GM12878 (cell line): ENCODE measurements around the gene INF2. TPM values are rescaled to one million over a fixed set of nuclear protein-coding genes. Genes with fewer than 3 reads are reported as not detected.

Experiments used
- ATAC-seq: fragments of 200-7000 bp; cut with Tn5 transposase; 3 replicates; pipeline ENCODE4 v1.9.1; 2020; ENCODE audit warnings: mild to moderate bottlenecking, moderate library complexity
- BruUV-seq: library from RNA; stranded (reverse); fragments of 400-500 nt; replicated peaks from 2 replicates; lab custom pipeline; 2021; lab: Mats Ljungman, UMichigan
- CTCF ChIA-PET: fragments of 300-600 bp; sonication (Branson Sonifier 250); formaldehyde crosslinking; extraction: SDS; loops from one replicate; lab custom pipeline; 2021; ENCODE audit warnings: inconsistent platforms; lab: Yijun Ruan, JAX
- POLR2A ChIA-PET: fragments of 350-600 bp; formaldehyde crosslinking; extraction: SDS; loops from one replicate; lab custom pipeline; 2021; ENCODE audit warnings: inconsistent platforms; lab: Charles Lee
- RAD21 ChIA-PET: fragments of 300-600 bp; sonication (Branson Sonifier 250); formaldehyde crosslinking; loops from one replicate; lab custom pipeline; 2023; ENCODE audit warnings: antibody characterized with exemption; ENCODE audit not compliant: unreplicated experiment; lab: Charles Lee
- SMC1A ChIA-PET: fragments of 300-600 bp; sonication (Branson Sonifier 250); formaldehyde crosslinking; loops from one replicate; lab custom pipeline; 2023; ENCODE audit not compliant: unreplicated experiment, uncharacterized antibody; lab: Charles Lee
- DNase-seq: peaks from one replicate; pipeline ENCODE4 v3.0.0-alpha.2; 2011; ENCODE audit warnings: low read depth, low spot score
- FAIRE-seq: peaks from 3 replicates; lab custom pipeline; 2011; peaks lifted over from hg19 to GRCh38; lab: Jason Lieb, UNC
- H2AFZ ChIP-seq: 2 replicates; pipeline ENCODE4 v1.6.0; 2011; ENCODE audit warnings: low read depth, low read length, control low read depth; ENCODE audit not compliant: control insufficient read depth
- H3K27ac ChIP-seq: 2 replicates; pipeline ENCODE4 v1.5.1; 2011; ENCODE audit warnings: control low read depth; ENCODE audit not compliant: control insufficient read depth, insufficient read depth
- H3K27me3 ChIP-seq, 2 experiments: replicated peaks in 1 of 2; 2 replicates each; pipeline versions ENCODE4 v1.6.0 to v1.6.1; 2011; ENCODE audit warnings: low read length in 1 of 2; ENCODE audit not compliant: control insufficient read depth in 2 of 2, insufficient read depth in 2 of 2
- H3K36me3 ChIP-seq, 2 experiments: 2 replicates each; pipeline ENCODE4 v1.5.1; 2011; ENCODE audit warnings: low read length in 1 of 2; ENCODE audit not compliant: control insufficient read depth in 2 of 2, insufficient read depth in 2 of 2
- H3K4me1 ChIP-seq: 2 replicates; pipeline ENCODE4 v1.6.1; 2011; ENCODE audit warnings: mild to moderate bottlenecking, low read length, moderate library complexity, mixed read lengths; ENCODE audit not compliant: control insufficient read depth, insufficient read depth
- H3K4me2 ChIP-seq: 2 replicates; pipeline ENCODE4 v1.6.0; 2011; ENCODE audit warnings: control low read depth; ENCODE audit not compliant: control insufficient read depth, insufficient read depth
- H3K4me3 ChIP-seq: fragments of 200-600 bp; sonication (generic); 2 replicates; pipeline ENCODE4 v1.5.1; 2016
- H3K79me2 ChIP-seq: 2 replicates; pipeline ENCODE4 v1.6.0; 2011; ENCODE audit warnings: low read length; ENCODE audit not compliant: control insufficient read depth, insufficient read depth
- H3K9ac ChIP-seq: 2 replicates; pipeline ENCODE4 v1.8.0; 2011; ENCODE audit warnings: low read length, control low read depth, mixed read lengths; ENCODE audit not compliant: control insufficient read depth, insufficient read depth
- H3K9me3 ChIP-seq: replicated peaks from 3 replicates; pipeline ENCODE4 v1.5.1; 2011; ENCODE audit warnings: mild to moderate bottlenecking, low read length; ENCODE audit not compliant: control insufficient read depth, insufficient read depth
- H4K20me1 ChIP-seq: 2 replicates; pipeline ENCODE4 v1.6.0; 2011; ENCODE audit not compliant: control insufficient read depth, insufficient read depth
- BHLHE40 ChIP-seq, 2 experiments: fragments of 450-650 bp in 1 of 2; IDR thresholded peaks; 2 replicates each; pipeline ENCODE4 v1.6.1; 2011 to 2017; ENCODE audit warnings: low read depth in 2 of 2, borderline replicate concordance in 1 of 2, improper control_type of control experiment in 1 of 2, low read length in 1 of 2, mild to moderate bottlenecking in 1 of 2
- CEBPB ChIP-seq, 2 experiments: fragments of 150-350 bp in 1 of 2; IDR thresholded peaks; 2 replicates each; pipeline ENCODE4 v1.6.1; 2012 to 2014; ENCODE audit warnings: low read depth in 2 of 2, low read length in 2 of 2, borderline replicate concordance in 1 of 2, inconsistent platforms in 1 of 2
- CREB1 ChIP-seq: IDR thresholded peaks from 2 replicates; pipeline ENCODE4 v1.6.1; 2012; ENCODE audit warnings: low read depth, mild to moderate bottlenecking, inconsistent platforms
- DPF2 ChIP-seq: fragments of 450-650 bp; IDR thresholded peaks from 2 replicates; pipeline ENCODE4 v1.6.1; 2017; ENCODE audit warnings: mild to moderate bottlenecking
- E2F4 ChIP-seq: IDR thresholded peaks from 2 replicates; pipeline ENCODE4 v1.6.1; 2012; ENCODE audit warnings: low read depth, low read length, improper control_type of control experiment
- E2F8 ChIP-seq: fragments of 450-650 bp; IDR thresholded peaks from 2 replicates; pipeline ENCODE4 v1.6.1; 2018; ENCODE audit warnings: mild to moderate bottlenecking, low read depth, moderate library complexity; ENCODE audit not compliant: partially characterized antibody
- GATAD2B ChIP-seq: fragments of 450-650 bp; conservative IDR thresholded peaks from 2 replicates; pipeline ENCODE4 v1.6.1; 2017; ENCODE audit warnings: low read depth, mild to moderate bottlenecking, moderate library complexity
- IKZF2 ChIP-seq, 2 experiments: fragments of 450-650 bp; IDR thresholded peaks; 2 replicates each; pipeline ENCODE4 v1.6.1; 2017; ENCODE audit warnings: mild to moderate bottlenecking in 2 of 2, moderate library complexity in 2 of 2
- IRF3 ChIP-seq: fragments of 450-650 bp; IDR thresholded peaks from 2 replicates; pipeline ENCODE4 v1.6.1; 2014; ENCODE audit warnings: mild to moderate bottlenecking
- LARP7 ChIP-seq: fragments of 450-650 bp; IDR thresholded peaks from 2 replicates; pipeline ENCODE4 v1.6.1; 2017; ENCODE audit warnings: mild to moderate bottlenecking
- NFXL1 ChIP-seq: fragments of 450-650 bp; IDR thresholded peaks from 2 replicates; pipeline ENCODE4 v1.6.1; 2017; ENCODE audit warnings: antibody characterized with exemption, mild to moderate bottlenecking, borderline replicate concordance
- NR2F1 ChIP-seq: fragments of 450-650 bp; conservative IDR thresholded peaks from 2 replicates; pipeline ENCODE4 v1.6.1; 2017; ENCODE audit warnings: mild to moderate bottlenecking
- RCOR1 ChIP-seq: conservative IDR thresholded peaks from 2 replicates; pipeline ENCODE4 v1.6.1; 2012; ENCODE audit warnings: low read depth, low read length, improper control_type of control experiment
- RUNX3 ChIP-seq: IDR thresholded peaks from 2 replicates; pipeline ENCODE4 v1.6.1; 2012; ENCODE audit warnings: low read length, inconsistent platforms
- SRF ChIP-seq, 2 experiments: IDR thresholded peaks; 2 replicates each; pipeline ENCODE4 v1.6.1; 2011; ENCODE audit warnings: low read depth in 2 of 2, low read length in 2 of 2, mild to moderate bottlenecking in 1 of 2, moderate library complexity in 1 of 2
- TCF3 ChIP-seq: IDR thresholded peaks from 2 replicates; pipeline ENCODE4 v1.6.1; 2012; ENCODE audit warnings: low read depth, mild to moderate bottlenecking, low read length, borderline replicate concordance; ENCODE audit not compliant: insufficient read depth
- WRNIP1 ChIP-seq: IDR thresholded peaks from 2 replicates; pipeline ENCODE4 v1.6.1; 2011; ENCODE audit warnings: low read depth, low read length, improper control_type of control experiment, borderline replicate concordance
- ZNF274 ChIP-seq: IDR thresholded peaks from one replicate; pipeline ENCODE4 v1.8.0; 2011; ENCODE audit not compliant: insufficient read length, insufficient read depth
- WGBS: methylation state at CpG from one replicate; pipeline ENCODE4 v1.1.6; 2016; ENCODE audit warnings: low lambda C conversion rate; ENCODE audit not compliant: insufficient replicate concordance, insufficient coverage; ENCODE audit errors: missing lambda C conversion rate; 5-methylcytosine and 5-hydroxymethylcytosine counted together
- in situ Hi-C: fragments of 300-500 bp; cut with MboI; formaldehyde crosslinking; loops from 9 replicates; pipeline ENCODE4 v1.14.3; 2018; ENCODE audit warnings: mixed read lengths
- intact Hi-C: fragments of 100-400 bp; cut with micrococcal nuclease; formaldehyde crosslinking; loops from one replicate; pipeline ENCODE4 v1.14.2; 2022; ENCODE audit not compliant: unreplicated experiment
- polyA plus RNA-seq, 11 experiments: library from polyadenylated mRNA; depleted of rRNA in 4 of 11; unstranded in 6 of 11; stranded (reverse) in 5 of 11; fragments of >200 nt; fragmentation: Nextera tagmentation in 4 of 11; fragmentation: Illumina TruSeq in 1 of 11; extraction: Ambion mirVana in 4 of 11; extraction: Trizol in 1 of 11; gene quantifications; 1 replicate in 1 of 11; 2 replicates in 10 of 11; pipeline versions ENCODE4 v1.2.1 to v1.2.3, GENCODE V29; 2011 to 2016; ENCODE audit warnings: inconsistent platforms in 2 of 11, missing spikeins in 2 of 11, low read depth in 1 of 11
- total RNA-seq, 4 experiments: library from RNA; depleted of rRNA in 3 of 4; stranded (reverse); fragments of >200 nt in 3 of 4; fragmentation: Illumina TruSeq in 1 of 4; extraction: Trizol in 1 of 4; gene quantifications; 2 replicates each; pipeline versions ENCODE4 v1.2.1 to v1.2.3, GENCODE V29; 2013 to 2021

INF2 gene
- total and polyA plus RNA-seq, 10 of the 15 experiments (the other 5 are each of a cell fraction or from before 2014, with no cell fraction given): 0.72 to 43.2 (median 8.3) TPM

- ChIA-PET SMC1A (interaction anchor here (1.2 to 5.4 kb wide), 4 partner anchors 9 to 19 kb away, joined by 3 to 60 read pairs (median 8); no protein-coding TSS in a partner anchor), POLR2A (interaction anchor here (0.8 to 3.5 kb wide), 8 partner anchors 8 to 75 kb away, joined by 3 to 49 read pairs (median 5); partner anchors contain the start of gene SIVA1), RAD21 (interaction anchor here (0.9 to 2.4 kb wide), 7 partner anchors 11 to 31 kb away, joined by 3 to 29 read pairs (median 4); no protein-coding TSS in a partner anchor), CTCF (interaction anchor here (0.6 to 8.3 kb wide), 8 partner anchors 11 to 1083 kb away, joined by 3 to 72 read pairs (median 3); no protein-coding TSS in a partner anchor)
- peak overlapping the region; percentile 75 for H3K9ac ChIP-seq
- ATAC-seq: peak; percentile 81
- no peaks in the 10 kb centered on the region for H3K36me3 ChIP-seq
- peak overlapping the region; percentile 53 for H2AFZ ChIP-seq
- intact Hi-C loops (loop anchor here (2.0 kb wide), 1 partner anchor 17 kb away; no protein-coding TSS in a partner anchor), in situ Hi-C loops (no loop called here)
- peak overlapping the region; percentile 78 for H3K4me2 ChIP-seq
- H3K9me3 ChIP-seq: peaks cover 4% of the 10 kb centered on the region; the same call in 1 of the 3 replicates
- peak overlapping the region; percentile 81 for H3K27ac ChIP-seq
- H3K27me3 ChIP-seq: no peaks in the 10 kb centered on the region
- BruUV-seq: no TSS peak
- H3K79me2 ChIP-seq: no peaks in the 10 kb centered on the region
- H3K4me1 ChIP-seq: peaks cover 36% of the 10 kb centered on the region
- WGBS: under 1% methylated on average over 43 of the region's 43 CpGs
- no peak for DNase-seq
- peak overlapping the region; percentile 65 for H3K4me3 ChIP-seq
- FAIRE-seq: peak; percentile 49
- H4K20me1 ChIP-seq: no peaks in the 10 kb centered on the region
- TF ChIP-seq E2F4: 0 out of 2 replicates have a peak, but pooled peaks have one; percentile 11
- peak; percentile 53 to 88; a peak in 3 of 4 replicates for TF ChIP-seq BHLHE40 (IDR thresholded peaks at IDR 0.05; ENCODE audit: borderline replicate concordance in 1 of 2, low read depth in 2 of 2, low read length in 1 of 2)
- TF ChIP-seq NFXL1: peak; percentile 98
- no peak for TF ChIP-seq RCOR1
- TF ChIP-seq NR2F1: 0 out of 2 replicates have a peak, but pooled peaks have one; percentile 7
- TF ChIP-seq CEBPB (IDR thresholded peaks at IDR 0.05; ENCODE audit: borderline replicate concordance in 1 of 2, low read depth in 2 of 2, low read length in 2 of 2): no peak
- peak; percentile 78 to 80; a peak in 2 of 4 replicates for TF ChIP-seq IKZF2 (IDR thresholded peaks at IDR 0.05)
- no peak for TF ChIP-seq SRF (IDR thresholded peaks at IDR 0.05; ENCODE audit: low read depth in 2 of 2, low read length in 2 of 2)
- 0 out of 2 replicates have a peak, but pooled peaks have one; percentile 17 for TF ChIP-seq TCF3
- peak; percentile 4; the same call in 1 of the 2 replicates for TF ChIP-seq RUNX3
- no peak for TF ChIP-seq IRF3
- TF ChIP-seq CREB1: no peak
- TF ChIP-seq E2F8: no peak
- no peak for TF ChIP-seq ZNF274
- TF ChIP-seq WRNIP1: no peak
- TF ChIP-seq GATAD2B: peak; percentile 84
- TF ChIP-seq LARP7: peak; percentile 76
- TF ChIP-seq DPF2: peak; percentile 85
These were observed 11.7 kb upstream of the INF2 start for GRCh38 chr14:104677512-104678332.
